Stimulated activated CD8-positive, alpha-beta memory T cell treated with anti-CD3 and anti-CD28 coated beads, Interleukin-12 subunit alpha, Interleukin-12 subunit beta, amount 100 ng/mL, for 1 hour (primary cell): Measurements from ENCODE around the gene DAP.

Experiments
- DNase-seq: peaks from one replicate; pipeline ENCODE4 v3.0.0-alpha.2; 2020; ENCODE audit warnings: low read depth

The DAP gene

DNA sequence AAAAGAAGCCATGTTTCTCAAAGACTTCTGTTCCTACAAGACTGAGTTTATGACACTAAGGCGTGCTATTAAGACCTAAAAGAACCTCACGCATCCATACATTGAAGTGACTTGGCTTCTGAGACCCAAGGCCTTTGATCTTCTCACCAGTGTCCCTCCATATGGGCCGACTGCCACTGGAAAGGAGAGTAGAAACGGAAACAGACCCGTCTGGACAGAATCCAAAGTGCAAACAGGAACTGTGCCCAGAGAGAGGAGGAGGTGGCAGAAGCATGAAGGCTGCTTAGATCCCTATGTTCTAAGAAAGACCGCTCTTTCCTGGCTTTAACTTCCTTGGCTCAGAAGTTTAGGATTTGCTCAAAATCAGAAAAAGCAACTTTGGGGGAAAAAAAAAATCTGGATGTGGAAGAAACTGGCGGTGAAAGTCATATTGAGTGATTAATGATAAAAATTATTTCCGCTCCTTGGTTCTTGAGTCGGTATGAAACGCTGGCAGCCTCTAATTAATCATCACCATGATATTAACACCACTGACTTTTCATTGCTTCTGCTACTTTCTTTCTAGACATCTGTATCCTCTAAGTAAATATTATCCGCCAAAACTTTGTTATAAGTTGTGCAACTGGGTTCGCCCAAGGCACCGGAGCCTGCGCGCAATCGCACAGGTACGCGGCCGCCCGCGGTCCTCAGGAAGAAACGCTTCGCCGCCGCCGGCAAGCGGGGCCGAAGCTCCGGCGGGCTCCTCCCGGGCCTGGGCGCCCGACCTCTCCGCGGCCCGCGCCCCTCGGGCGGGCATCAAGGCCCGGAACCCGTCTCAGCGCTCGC is 726 bp downstream of the DAP start:
- peak; percentile 18 for DNase-seq

- no peak for DNase-seq
These were observed 1.9 kb downstream of the DAP start for GRCh38 chr5:10759111-10759510.

DNA sequence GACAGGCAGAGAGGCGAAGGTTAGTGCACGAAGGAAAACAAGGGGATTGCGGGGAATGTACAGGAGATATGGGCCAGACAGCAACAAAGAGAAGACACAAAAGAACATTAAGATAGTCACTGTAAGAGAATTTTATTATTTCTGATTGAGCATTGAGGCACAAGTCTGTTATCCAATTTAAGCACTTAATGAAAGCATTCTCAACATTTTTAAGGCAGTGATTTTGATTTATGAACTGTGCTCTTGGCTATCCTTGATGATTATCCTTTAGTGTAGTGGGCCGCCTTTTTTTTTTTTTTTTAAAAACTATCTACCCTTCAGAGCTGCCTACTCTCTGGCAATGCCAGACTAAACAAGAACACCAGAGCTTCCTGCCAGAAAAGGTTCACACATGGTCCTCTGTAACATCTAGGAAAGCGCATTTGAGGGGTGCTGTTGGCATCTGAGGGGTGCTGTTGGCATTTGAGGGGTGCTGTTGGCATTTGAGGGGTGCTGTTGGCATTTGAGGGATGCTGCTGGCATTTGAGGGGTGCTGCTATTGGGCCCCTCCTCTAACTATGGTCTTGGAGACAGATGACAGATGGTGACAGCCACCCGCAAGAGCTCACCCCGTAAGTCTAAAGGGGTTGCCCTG is 3.0 kb downstream of the DAP start:
- DNase-seq: no peak

- no peak for DNase-seq
These were observed 4.0 kb downstream of the DAP start for GRCh38 chr5:10757043-10757442.

- DNase-seq: no peak
These were observed 4.5 kb downstream of the DAP start for GRCh38 chr5:10756549-10756948.

GRCh38 chr5:10753178-10753577 is 7.9 kb downstream of the DAP start:
- no peak for DNase-seq

DNA sequence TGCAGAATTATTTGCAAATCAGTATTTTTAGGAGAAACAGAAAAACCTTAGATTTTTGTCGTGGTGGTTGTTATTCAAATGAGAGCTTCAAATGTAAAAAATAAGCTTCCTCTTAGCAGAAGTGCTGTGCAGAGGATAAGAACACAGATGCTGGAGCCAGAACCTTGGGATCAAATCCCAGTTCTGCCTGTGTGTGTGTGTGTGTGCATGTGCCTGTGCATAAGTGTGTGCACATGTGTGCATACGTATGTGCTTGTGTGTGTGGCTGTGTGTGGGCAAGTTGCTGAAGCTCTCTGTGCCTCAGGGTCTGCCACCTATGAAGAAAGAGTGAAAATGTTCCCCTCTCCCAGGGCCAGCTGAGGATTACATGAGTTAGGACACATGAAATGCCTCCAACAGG is 8.6 kb downstream of the DAP start:
- no peak for DNase-seq

- DNase-seq: no peak
These were observed 10.1 kb downstream of the DAP start for GRCh38 chr5:10750909-10751308.

DNA sequence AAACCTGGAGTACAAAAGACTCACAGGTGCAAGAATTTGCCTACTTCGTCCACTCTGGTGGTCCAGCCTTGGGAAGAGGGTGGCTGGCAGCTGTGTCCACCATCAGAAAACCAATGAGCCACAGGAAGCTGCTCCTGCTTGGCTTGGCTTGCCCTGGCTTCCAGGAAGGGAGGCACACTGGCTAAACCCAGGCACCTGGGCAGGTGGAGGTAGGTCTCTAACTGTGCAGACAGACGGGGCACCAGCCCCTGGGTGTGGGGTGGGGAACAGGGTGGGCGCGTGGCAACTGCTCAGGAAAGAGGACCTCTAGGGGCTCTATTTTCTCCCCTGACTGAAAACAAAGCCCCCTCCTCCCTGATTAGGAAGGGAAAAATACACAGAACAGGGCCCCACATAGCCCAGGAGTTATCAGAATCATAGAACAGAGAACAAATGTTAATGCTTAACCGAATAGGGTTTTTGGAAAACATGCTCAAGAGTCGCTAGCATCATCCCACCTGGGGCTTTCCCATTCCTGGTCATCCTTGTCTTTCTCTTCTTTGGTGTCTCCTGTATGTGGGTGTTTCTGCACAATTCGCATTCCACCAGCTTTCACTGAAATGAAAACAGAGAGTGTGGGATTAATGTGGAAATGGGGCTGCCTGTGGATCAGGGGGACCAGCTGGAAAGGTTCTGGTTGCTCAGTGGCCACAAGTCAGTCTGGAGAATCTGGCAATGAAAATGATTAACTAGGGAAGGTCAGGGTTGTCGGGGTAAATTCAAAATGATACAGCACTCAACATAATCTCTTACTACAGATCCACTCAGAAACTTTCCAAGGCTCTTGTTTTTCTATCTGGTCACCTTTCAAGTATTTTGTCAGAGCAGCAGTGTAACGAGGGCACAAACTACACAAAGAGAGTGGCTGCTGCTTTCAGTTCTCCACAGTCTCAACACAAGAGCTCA is 13.1 kb downstream of the DAP start:
- no peak for DNase-seq

DNA sequence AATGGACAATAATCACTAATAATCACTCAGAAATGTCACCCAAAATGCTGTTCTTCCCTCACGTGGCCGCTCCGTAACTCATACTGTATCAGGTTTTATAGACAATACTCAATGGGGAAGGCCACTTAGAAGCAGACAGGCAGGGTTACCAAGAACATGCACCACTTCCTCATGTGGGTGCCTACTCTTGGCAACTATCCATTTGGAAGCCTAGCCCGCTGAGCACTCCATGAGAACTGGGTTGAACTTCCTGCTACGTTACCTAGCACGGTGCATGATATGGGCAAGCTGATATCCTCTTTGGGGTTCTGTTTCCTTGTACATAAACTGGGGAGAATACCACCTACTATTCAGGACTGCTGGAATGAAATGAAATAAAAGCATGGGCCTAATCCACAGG is 14.3 kb downstream of the DAP start:
- DNase-seq: no peak

DNA sequence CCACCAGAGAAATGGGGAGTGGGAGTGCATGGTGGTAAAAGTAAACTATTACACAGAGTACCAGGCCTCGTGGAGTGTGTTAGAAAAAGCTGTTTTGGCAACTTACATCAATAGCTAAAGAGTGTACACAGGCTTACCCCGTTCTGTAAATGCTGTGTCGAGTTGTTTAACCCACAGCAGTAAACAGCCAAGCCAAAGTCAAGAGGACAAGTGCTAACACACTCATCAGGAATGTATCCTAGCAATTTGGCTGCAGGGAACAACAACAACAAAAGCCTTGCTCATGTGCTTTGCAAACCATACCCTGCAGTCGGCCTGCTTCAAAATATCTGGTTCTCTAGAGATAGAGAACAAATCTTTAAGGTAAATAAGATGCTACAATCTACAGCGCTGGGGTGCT is 15.9 kb downstream of the DAP start:
- DNase-seq: no peak

DNA sequence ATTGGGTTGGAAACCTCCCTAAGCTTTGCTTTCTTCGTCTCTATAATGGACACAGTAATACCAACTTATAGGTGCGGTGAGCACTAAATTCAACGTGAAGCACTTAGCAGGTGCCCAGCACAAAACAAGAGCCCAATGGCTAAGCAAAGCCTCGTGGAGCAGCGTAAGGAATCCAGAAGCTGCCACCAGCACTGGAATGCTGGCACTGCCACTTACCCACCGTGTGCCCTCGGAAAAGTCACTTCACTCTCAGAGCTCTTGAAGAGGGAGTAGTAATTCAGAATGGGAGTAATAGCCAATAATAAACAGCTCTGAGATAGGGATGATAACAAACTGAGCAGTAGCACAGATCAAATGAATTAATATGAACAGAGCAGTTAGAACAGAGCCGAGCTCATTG is 16.4 kb downstream of the DAP start:
- no peak for DNase-seq

DNA sequence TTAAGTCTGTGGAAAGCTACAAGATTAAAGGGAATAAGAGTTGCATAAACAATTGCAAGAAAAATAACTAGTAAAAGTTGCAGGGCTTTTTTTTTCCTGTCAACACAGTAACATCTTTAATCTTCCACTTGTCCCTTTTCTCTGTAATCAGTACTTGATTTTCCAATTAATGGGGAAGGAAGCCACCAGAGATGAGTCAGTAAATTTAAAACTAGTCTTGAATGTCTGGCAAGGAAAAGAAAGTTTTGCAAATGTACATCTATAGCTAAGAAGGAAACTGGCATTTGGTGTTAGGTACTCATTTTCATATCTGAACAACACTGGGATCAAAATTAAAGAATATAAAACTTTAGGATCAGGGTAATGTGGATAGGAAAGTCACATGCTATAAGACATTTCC is 17.1 kb downstream of the DAP start:
- DNase-seq: no peak

GRCh38 chr5:10743526-10743925 is 17.5 kb downstream of the DAP start:
- no peak for DNase-seq

- DNase-seq: no peak
These were observed 19.4 kb downstream of the DAP start for GRCh38 chr5:10741661-10742060.

GRCh38 chr5:10740384-10740783 is 20.6 kb downstream of the DAP start:
- no peak for DNase-seq

GRCh38 chr5:10737880-10738279 is 23.2 kb downstream of the DAP start:
- no peak for DNase-seq

DNA sequence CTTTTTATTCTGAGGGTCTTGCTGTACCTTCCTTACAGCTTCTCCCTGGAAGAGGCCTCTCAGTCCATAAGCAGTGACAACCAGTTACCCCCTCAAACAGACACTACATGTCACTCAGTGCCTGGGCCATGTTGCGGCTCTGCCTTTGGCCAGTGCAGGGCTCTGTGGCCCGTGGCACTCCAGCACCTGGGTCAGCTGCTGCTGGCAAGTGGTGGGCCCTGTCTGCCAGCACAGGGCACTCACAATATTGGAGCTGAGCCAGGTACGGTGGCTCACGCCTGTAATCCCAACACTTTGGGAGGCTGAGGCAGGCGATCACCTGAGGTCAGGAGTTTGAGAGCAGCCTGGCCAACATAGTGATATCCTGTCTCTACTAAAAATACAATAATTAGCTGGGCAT is 24.2 kb downstream of the DAP start:
- no peak for DNase-seq

DNA sequence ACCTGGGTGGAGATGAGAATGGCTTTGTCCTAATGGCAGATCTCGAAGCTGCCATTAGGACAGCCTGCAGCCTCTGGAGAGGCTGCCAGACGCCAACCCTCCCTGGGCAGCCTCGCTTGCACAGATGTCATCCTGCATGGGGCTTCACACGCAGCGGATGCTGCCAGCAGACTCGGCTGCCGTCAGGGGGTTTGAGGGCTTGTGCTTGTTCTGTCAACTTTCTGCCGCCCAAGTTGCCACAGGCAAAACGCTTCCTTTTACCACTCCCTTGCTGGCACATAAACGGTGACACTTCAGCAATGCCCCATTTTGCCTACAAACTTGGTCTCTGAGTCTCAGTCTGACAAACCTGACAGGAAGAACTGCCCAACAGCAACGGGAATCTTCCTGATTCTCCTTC is 24.7 kb downstream of the DAP start:
- DNase-seq: no peak

DNA sequence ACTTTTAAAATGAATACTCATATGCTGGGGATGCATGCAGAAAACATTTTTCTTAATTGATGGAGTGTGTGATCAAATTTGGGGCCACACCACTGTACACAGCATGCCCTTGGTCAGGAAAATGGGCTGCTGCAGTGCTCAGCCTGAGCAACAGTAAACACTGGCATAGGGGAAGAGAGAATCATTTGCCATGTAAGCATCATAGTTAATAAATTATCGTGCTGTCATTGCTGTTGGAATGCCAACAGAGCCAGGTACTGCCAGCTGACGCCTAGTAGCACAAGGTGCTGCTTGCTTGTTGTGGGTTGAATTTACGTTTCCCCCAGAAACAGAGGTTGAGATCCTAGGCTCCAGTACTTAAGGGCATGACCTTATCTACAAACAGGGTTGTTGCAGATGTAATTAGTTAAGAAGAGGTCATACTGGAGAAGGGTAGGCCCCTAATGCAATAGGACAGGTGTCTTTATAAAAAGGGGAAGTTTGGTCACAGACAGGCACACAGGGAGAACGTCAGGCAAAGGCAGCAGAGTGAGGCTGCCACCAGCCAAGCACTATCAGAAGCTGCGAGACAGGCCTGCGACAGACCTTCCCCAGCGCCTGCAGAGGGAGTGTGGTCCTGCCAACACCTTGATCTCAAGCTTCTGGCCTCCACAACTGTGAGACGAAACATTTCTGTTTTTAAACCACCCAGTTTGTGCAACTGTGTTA is 25.3 kb downstream of the DAP start:
- DNase-seq: no peak

- no peak for DNase-seq
These were observed 26.1 kb downstream of the DAP start for GRCh38 chr5:10734832-10735523.
